PC-9 (cell line): ENCODE data around the gene PADI1. TPM values are rescaled to one million over a fixed set of nuclear protein-coding genes. Genes with fewer than 3 reads are reported as not detected.
A peak's percentile ranks its signal among the peaks of the same experiment; 100 is the strongest.

ENCODE experiments used
- BruUV-seq: library from RNA; stranded (reverse); fragments of 400-500 nt; replicated peaks from 2 replicates; lab custom pipeline; 2021; lab: Mats Ljungman, UMichigan
- CTCF ChIA-PET: fragments of 300-600 bp; sonication (Branson Sonifier 250); formaldehyde crosslinking; loops from one replicate; lab custom pipeline; 2022; ENCODE audit warnings: antibody characterized with exemption; lab: Charles Lee
- POLR2A ChIA-PET: fragments of 300-600 bp; sonication (Branson Sonifier 250); formaldehyde crosslinking; loops from one replicate; lab custom pipeline; 2022; ENCODE audit warnings: antibody characterized with exemption; ENCODE audit not compliant: unreplicated experiment; lab: Charles Lee
- DNase-seq, 2 experiments: peaks; one replicate each; pipeline versions ENCODE4 v3.0.0 to v3.0.0-alpha.2; 2015 to 2022; ENCODE audit warnings: mixed read lengths in 1 of 2
- H2AFZ ChIP-seq: fragments of 200-600 bp; sonication (generic); 2 replicates; pipeline ENCODE4 v1.8.1; 2017; ENCODE audit warnings: antibody characterized with exemption
- H3F3A ChIP-seq: fragments of 200-600 bp; sonication (generic); 2 replicates; pipeline ENCODE4 v1.8.1; 2017; ENCODE audit warnings: antibody characterized with exemption, mild to moderate bottlenecking, low read depth; ENCODE audit not compliant: insufficient read depth
- H3K27ac ChIP-seq: fragments of 200-600 bp; sonication (generic); 2 replicates; pipeline ENCODE4 v1.6.1; 2016; ENCODE audit warnings: mixed run types
- H3K27me3 ChIP-seq: fragments of 200-600 bp; sonication (generic); 2 replicates; pipeline ENCODE4 v1.6.1; 2016; ENCODE audit warnings: low read depth, mixed run types; ENCODE audit not compliant: insufficient read depth
- H3K36me3 ChIP-seq: fragments of 200-600 bp; sonication (generic); 2 replicates; pipeline ENCODE4 v1.6.1; 2016; ENCODE audit warnings: low read depth, mixed run types
- H3K4me1 ChIP-seq: fragments of 200-600 bp; sonication (generic); replicated peaks from 2 replicates; pipeline ENCODE4 v1.6.1; 2016; ENCODE audit warnings: mixed run types; ENCODE audit not compliant: insufficient read depth
- H3K4me2 ChIP-seq: fragments of 200-600 bp; sonication (generic); 2 replicates; pipeline ENCODE4 v1.6.1; 2017; ENCODE audit warnings: mixed run types
- H3K4me3 ChIP-seq: fragments of 200-600 bp; sonication (generic); 2 replicates; pipeline ENCODE4 v1.6.1; 2016; ENCODE audit warnings: mixed run types
- H3K79me2 ChIP-seq: fragments of 200-600 bp; sonication (generic); 2 replicates; pipeline ENCODE4 v1.6.1; 2017; ENCODE audit warnings: low read depth, mixed run types
- H3K9me2 ChIP-seq: fragments of 200-600 bp; sonication (generic); 2 replicates; pipeline ENCODE4 v1.8.1; 2017; ENCODE audit warnings: mild to moderate bottlenecking; ENCODE audit not compliant: insufficient read depth
- H3K9me3 ChIP-seq: fragments of 200-600 bp; sonication (generic); 2 replicates; pipeline ENCODE4 v1.8.1; 2016; ENCODE audit warnings: low read depth; ENCODE audit not compliant: insufficient read depth
- H4K20me1 ChIP-seq: fragments of 200-600 bp; sonication (generic); 2 replicates; pipeline ENCODE4 v1.8.1; 2017; ENCODE audit not compliant: insufficient read depth
- EZH2 ChIP-seq: fragments of 200-600 bp; sonication (generic); IDR thresholded peaks from 2 replicates; pipeline ENCODE4 v1.8.0; 2017; ENCODE audit warnings: antibody characterized with exemption, low read depth
- intact Hi-C: fragments of 100-400 bp; cut with micrococcal nuclease; formaldehyde crosslinking; loops from one replicate; pipeline ENCODE4 v1.10.0; 2022; ENCODE audit not compliant: unreplicated experiment
- total RNA-seq: library from RNA; stranded (reverse); gene quantifications from 2 replicates; pipeline ENCODE4 v1.2.3, GENCODE V29; 2021
- TF ChIP-seq, protein P1 (sequence below): fragments of 200-600 bp; sonication (generic); conservative IDR thresholded peaks from 2 replicates; pipeline ENCODE4 v1.6.1; 2017; ENCODE audit warnings: mixed run types, antibody characterized with exemption, mild to moderate bottlenecking, moderate library complexity

Gene PADI1
- total RNA-seq, 1 experiment from 2014 or later, result 28.3 TPM

DNA sequence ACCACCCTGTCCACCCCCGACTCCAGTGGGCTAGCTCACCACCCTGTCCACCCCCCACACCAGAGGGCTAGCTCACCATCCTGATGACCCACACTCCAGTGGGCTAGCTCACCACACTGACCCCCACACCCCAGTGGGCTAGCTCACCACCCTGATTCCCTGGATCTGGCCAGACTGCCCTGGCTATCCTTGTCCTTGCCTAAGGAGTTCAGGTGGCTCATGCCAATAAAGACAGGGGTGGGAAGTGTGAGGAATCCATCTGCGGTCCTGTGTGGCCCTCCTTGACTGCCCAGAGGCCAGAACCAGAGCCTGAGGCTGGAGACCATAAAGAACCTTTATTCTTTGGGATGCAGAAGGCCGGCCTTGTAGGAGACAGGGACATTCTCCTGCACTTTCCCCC is 3.6 kb downstream of the PADI1 start:
- Histone ChIP-seq H4K20me1 (no peaks in the 10 kb centered on the region), H3K27ac (peak overlapping the region; percentile 95), H3K9me2 (no peaks in the 10 kb centered on the region), H3K9me3 (no peaks in the 10 kb centered on the region), H3K79me2 (peaks cover 78% of the 10 kb centered on the region), H3F3A (peaks cover 52% of the 10 kb centered on the region), H3K36me3 (no peaks in the 10 kb centered on the region; the same call in 1 of the 2 replicates), H3K27me3 (no peaks in the 10 kb centered on the region), H2AFZ (no peak overlapping the region), H3K4me1 (peaks cover 93% of the 10 kb centered on the region), H3K4me2 (peak overlapping the region; percentile 93), H3K4me3 (no peak overlapping the region)
- no TSS peak for BruUV-seq
- TF ChIP-seq EZH2, result no peak
- TF ChIP-seq, protein P1, sequence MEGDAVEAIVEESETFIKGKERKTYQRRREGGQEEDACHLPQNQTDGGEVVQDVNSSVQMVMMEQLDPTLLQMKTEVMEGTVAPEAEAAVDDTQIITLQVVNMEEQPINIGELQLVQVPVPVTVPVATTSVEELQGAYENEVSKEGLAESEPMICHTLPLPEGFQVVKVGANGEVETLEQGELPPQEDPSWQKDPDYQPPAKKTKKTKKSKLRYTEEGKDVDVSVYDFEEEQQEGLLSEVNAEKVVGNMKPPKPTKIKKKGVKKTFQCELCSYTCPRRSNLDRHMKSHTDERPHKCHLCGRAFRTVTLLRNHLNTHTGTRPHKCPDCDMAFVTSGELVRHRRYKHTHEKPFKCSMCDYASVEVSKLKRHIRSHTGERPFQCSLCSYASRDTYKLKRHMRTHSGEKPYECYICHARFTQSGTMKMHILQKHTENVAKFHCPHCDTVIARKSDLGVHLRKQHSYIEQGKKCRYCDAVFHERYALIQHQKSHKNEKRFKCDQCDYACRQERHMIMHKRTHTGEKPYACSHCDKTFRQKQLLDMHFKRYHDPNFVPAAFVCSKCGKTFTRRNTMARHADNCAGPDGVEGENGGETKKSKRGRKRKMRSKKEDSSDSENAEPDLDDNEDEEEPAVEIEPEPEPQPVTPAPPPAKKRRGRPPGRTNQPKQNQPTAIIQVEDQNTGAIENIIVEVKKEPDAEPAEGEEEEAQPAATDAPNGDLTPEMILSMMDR, result no peak
- DNase-seq, result no peak
- POLR2A ChIA-PET, result interaction anchor here (1.1 kb wide), 1 partner anchor 31 kb away, joined by 28 read pairs; no protein-coding TSS in a partner anchor
- CTCF ChIA-PET, result interaction anchor here (1.2 kb wide), 1 partner anchor 29 kb away, joined by 6 read pairs; no protein-coding TSS in a partner anchor
- intact Hi-C loops, result no loop called here

- no TSS peak for BruUV-seq
- Histone ChIP-seq H3K4me2 (peak overlapping the region; percentile 93; the same call in 1 of the 2 replicates), H3K4me1 (peaks cover 94% of the 10 kb centered on the region)
Measured at GRCh38 chr1:17209430-17209829, 4.5 kb downstream of the PADI1 start.

DNA sequence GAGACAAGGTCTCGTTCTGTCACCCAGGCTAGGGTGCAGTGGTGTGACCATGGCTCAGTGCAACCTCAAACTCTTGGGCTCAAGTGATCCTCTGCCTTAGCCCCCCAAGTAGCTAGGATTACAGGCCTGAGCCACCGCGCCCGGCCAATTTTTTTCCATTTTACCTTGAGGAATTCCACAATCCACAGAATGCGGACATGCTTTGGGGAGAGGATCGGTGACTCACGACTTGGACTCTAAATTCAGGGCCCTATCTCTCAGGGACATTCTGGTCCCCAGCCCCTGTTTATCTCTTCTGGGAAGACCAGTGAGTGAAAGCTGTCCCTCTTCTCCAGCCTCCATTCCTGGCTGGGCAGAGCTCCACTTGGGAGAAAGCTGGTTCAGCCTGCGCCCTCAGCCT is 5.2 kb downstream of the PADI1 start:
- no peak for TF ChIP-seq EZH2
- TF ChIP-seq, protein P1, result no peak
- CTCF ChIA-PET, result no interaction called here
- H3K27ac ChIP-seq, result peak overlapping the region; percentile 95

More at GRCh38 chr1:17209430-17209829, 4.5 kb downstream of the PADI1 start:
- TF ChIP-seq EZH2, result no peak
- TF ChIP-seq, protein P1, result no peak
- peak overlapping the region; percentile 95; the same call in 1 of the 2 replicates for H3K27ac ChIP-seq
- no peaks in the 10 kb centered on the region for H3K27me3 ChIP-seq
- no peak overlapping the region for H2AFZ ChIP-seq
- intact Hi-C loops, result no loop called here
- ChIA-PET POLR2A (interaction anchor here (0.6 kb wide), 1 partner anchor 15 kb away, joined by 3 read pairs; no protein-coding TSS in a partner anchor), CTCF (interaction anchor here (0.6 kb wide), 1 partner anchor 83 kb away, joined by 3 read pairs; no protein-coding TSS in a partner anchor)
- peaks cover 50% of the 10 kb centered on the region for H3F3A ChIP-seq
- H3K9me2 ChIP-seq, result no peaks in the 10 kb centered on the region
- H3K79me2 ChIP-seq, result peaks cover 87% of the 10 kb centered on the region
- no peaks in the 10 kb centered on the region for H3K9me3 ChIP-seq
- H3K36me3 ChIP-seq, result no peaks in the 10 kb centered on the region; the same call in 1 of the 2 replicates
- no peak for DNase-seq
- H3K4me3 ChIP-seq, result no peak overlapping the region
- no peaks in the 10 kb centered on the region for H4K20me1 ChIP-seq

More for the DNA sequence above, 5.2 kb downstream of the PADI1 start:
- H3F3A ChIP-seq, result peaks cover 54% of the 10 kb centered on the region
- no peaks in the 10 kb centered on the region for H3K9me3 ChIP-seq
- H2AFZ ChIP-seq, result no peak overlapping the region
- H3K36me3 ChIP-seq, result no peaks in the 10 kb centered on the region; the same call in 1 of the 2 replicates
- peaks cover 84% of the 10 kb centered on the region for H3K79me2 ChIP-seq
- BruUV-seq, result no TSS peak
- no peaks in the 10 kb centered on the region for H3K9me2 ChIP-seq
- peaks cover 93% of the 10 kb centered on the region for H3K4me1 ChIP-seq
- peak in 1 of 2 experiments; percentile 58 for DNase-seq
- intact Hi-C loops, result no loop called here
- H3K4me3 ChIP-seq, result no peak overlapping the region
- POLR2A ChIA-PET, result interaction anchor here (0.6 to 0.7 kb wide), 2 partner anchors 8 to 15 kb away, joined by 3 to 7 read pairs; no protein-coding TSS in a partner anchor
- no peaks in the 10 kb centered on the region for H4K20me1 ChIP-seq
- H3K27me3 ChIP-seq, result no peaks in the 10 kb centered on the region
- H3K4me2 ChIP-seq, result peak overlapping the region; percentile 70; the same call in 1 of the 2 replicates
